Endometrial microvascular endothelial cells (primary cell): Measurements from ENCODE around the gene MRPL55. TPM values are rescaled to one million over a fixed set of nuclear protein-coding genes. Genes with fewer than 3 reads are reported as not detected.
"Not testable (repeated sequence)": the region's sequence is repeated elsewhere in the genome, so short reads cannot be mapped to it uniquely, and the experiment has no call there.

Experiments
- in situ Hi-C: cut with HindIII; loops from 2 replicates; pipeline ENCODE4 v1.10.0; 2017; ENCODE audit warnings: low sequenced_read_pairs, low pct_unique_long_range_greater_than_20kb; ENCODE audit errors: inconsistent ontology term
- total RNA-seq: library from RNA; depleted of rRNA; stranded (reverse); fragments of >200 nt; gene quantifications from one replicate; pipeline ENCODE4 v1.2.3, GENCODE V29; 2015; ENCODE audit errors: inconsistent ontology term

MRPL55 gene
- total RNA-seq, 1 donor from 2014 or later, result 89.8 TPM

DNA sequence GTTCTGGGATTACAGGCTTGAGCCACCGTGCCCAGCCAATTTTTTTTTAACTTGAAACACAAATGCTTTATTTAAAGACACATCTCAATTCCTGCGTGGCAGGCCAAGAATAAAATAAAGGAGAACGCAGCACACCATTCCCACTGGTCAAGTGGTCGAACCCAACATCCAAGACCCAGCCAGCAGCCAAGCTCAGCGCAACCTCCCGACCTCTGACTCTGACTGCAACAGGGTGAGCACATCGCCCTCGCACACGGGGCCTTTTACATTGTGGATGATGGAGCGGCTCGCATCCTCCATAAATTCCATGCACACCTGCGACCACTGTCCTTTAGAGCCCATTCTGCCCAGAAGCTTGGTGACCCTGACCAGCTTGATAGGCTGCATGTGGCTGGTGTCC, 25.5 kb upstream of the MRPL55 start:
- in situ Hi-C loops, result no loop called here

DNA sequence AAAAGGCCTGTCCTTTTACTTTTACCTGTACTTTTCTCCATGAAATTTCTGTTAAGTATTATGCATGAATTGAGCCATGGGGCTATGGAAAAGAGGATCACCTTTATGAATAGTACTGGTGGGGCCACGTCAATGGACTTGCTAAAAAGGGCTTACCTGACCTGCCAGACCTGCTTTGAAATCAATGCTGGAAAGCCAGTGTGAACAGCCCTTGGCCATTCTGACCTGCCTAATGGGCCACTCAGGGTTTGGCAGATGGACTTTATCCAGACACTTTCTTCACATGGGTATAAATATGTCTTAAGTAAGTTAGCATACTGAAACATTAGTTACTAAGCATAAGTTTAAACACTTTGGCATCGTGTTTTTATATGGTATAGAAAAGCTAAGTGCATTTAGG, 22.7 kb upstream of the MRPL55 start:
- in situ Hi-C loops, result no loop called here

DNA sequence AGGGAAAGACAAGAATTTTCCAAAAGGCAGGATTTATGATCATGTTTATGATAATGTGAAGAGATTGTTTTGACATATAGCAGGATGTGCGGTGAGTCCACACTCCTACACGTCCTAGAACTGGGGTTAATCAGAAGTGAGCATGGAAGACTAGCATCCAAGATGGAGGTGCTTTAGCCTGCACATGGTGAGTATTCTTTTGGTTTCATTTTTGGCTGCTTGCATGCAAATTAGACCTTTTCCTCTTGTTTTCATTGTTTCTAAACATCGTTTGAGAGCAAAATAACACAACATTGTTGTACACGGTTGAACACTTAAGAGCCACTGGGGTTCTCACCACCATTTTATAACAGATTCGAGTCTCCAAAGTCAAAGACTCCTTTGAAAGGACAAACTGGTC, 16.1 kb upstream of the MRPL55 start:
- in situ Hi-C loops, result no loop called here

DNA sequence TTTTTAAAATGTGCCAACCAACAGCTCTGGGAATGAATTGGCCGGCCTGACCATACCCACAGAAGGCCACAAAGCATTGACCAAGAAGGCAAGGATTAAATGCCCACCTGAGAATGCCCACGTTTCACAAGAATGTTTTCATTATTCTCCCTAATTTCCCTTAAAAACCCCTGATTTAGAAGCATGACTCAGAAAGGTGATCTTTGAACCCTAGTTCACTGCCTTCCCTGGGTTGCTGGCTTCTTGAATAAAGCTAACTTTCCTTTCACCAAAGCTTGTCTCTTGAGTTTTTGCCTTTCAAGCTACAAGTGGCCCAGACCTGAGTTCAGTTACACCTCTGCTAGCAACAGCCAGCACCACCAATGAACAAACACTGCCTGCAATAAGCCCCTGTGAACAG, 14.4 kb upstream of the MRPL55 start:
- in situ Hi-C loops, result no loop called here

DNA sequence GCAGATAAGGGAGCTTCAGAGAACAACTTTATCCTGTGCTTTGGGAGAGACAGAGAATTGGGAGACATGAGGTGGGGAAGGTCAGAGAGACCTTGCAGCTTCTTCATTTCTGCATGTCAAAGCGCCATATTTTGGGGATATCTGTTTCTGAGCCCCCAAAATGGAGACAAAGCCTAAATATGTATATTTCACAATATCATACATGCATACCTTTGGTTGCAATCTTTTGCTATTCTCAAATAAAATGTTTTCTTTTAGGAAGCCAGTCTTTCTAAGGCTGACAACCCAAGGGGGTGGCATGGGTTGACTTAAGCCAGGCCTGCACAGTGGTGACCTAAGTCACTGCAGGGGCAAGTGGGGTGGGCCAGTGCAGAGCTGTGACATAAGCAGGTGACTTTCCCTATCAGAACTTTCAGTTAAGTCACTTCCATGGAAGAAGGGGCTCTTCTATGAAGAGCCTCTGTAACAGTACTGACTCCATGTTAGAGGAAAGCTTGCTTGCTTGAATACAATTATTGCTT, 13.9 kb upstream of the MRPL55 start:
- in situ Hi-C loops, result no loop called here

DNA sequence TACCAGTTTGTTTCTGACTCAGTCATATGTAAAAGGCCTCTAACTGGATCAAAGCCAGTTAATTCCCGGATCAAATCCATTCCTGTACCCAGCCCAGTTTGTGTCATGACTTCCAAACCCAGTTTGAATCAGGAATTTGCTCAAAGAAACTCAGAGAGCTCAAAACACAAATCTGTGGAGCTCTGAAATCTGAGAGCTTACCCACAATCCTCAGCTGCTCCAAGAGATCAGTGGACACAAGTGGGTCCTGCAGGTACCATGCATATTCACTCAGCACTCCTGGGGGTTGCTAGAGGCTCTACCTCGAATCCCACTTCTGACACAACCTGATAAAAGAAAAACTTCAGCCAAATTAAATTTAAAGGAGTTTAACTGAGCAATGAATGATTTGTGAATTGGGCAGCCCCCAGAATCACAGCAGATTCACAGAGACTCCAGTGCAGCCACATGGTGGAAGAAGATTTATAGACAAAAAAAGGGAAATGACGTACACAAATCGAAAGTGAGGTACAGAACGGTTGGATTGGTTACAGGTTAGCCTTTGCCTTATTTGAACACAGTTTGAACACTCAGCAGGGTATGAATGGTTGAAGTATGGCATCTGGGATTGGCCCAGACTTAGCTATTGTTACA, 11.9 kb upstream of the MRPL55 start:
- in situ Hi-C loops, result no loop called here

DNA sequence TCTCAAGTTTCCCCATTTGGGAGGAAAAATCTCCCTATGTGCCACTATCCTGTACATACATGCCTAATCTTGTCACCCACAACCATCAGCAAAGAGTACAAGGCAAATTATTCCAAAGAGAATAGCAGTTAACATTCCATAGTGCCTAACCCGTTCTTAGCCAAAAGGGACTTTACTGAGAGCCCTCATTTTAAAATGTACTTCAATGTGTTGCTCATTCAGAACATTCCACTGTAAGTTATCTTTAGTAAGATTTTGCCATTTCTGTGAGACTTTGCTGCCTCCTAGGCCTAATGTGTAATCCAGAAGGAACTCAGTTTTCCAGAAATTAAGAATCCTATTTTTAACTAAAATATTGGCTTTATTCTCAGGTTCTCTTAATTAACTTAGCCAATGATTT, 11.3 kb upstream of the MRPL55 start:
- in situ Hi-C loops, result no loop called here

DNA sequence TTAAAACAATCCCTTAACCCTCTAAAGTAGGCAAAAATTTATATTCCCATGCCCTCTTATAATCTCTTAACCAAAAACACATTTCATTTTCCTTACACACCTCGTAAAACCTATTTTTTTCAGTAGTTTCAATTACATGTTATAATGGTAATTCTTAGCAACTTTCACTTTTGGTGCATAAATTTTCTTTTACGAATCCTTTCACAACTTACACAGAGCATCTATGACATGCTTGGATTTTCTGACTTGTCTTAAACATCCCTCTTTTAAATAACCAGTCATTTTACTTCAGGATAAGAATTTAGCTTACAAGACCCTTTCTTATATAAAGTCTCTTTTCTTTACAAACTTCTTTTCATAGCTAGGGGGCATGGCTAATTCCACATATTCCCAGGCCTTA, 8.9 kb upstream of the MRPL55 start:
- in situ Hi-C loops, result no loop called here

DNA sequence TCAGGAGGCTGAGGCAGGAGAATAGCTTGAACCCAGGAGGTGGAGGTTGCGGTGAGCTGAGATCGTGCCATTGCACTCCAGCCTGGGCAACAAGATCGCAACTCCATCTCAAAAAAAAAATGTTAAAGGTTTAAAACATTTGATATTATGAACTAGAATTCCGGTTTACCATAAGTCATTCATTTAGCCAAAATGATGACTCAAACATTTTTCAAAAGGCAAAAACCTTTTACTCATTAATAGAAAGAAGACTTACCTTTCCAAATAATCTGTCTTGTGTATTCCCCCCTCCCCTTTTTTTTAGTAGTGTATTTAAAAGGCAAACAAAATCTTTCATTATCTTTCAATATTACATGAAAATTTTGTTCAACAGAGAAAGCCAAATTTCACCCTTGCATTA, 8.2 kb upstream of the MRPL55 start:
- in situ Hi-C loops, result no loop called here

DNA sequence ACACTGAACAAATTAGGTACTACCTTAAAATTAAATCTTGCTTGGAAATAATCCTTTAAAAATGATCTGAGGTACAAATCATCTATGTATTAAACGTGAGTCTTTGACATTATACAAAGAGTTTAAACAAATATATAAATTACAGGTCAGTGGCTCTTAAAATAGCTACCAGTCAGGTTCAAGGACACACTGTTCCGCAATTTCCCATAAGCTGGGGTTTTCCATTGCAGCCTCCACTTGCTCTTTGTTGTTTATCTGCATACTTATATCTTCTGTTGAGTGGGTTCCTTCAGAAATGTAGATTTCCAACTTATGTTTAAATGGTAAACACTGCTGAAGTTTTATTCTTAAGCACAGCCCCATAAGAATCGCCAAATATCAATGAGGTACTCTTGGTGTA, 5.7 kb upstream of the MRPL55 start:
- in situ Hi-C loops, result no loop called here

DNA sequence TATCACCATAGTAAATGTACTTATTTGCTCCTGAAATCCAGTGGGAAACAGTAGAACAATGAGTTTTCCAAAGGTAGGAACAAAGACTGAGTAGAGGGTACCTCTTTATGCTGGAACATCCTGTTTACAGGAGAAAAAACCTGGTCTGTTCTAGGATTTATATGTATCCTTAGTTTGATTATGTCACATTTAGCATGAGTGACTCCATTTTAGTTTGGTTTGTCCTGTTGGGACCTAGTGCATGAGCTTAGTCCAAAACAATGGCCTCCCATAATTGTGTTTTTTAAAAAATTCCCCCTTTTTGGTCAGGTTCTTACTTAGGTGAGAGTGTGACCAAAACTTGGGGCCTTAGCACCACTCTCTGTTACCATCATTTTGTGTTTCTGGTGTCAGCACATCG, 3.5 kb upstream of the MRPL55 start:
- in situ Hi-C loops, result no loop called here

DNA sequence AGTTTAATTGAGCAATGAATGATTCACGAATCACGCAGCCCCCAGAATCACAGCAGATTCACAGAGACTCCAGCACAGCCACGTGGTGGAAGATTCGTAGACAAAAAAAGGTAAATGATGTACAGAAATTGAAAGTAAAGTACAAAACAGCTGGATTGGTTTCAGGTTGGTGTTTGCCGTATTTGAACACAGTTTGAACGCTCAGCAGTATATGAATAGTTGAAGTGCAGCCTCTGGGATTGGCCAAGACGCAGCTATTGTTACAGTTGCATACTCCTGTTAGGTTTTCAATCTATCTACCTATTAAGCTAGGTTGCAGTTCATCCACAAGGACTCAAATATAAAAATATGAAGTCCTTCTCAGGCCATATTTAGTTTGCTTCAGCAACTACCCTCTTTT, 3.1 kb upstream of the MRPL55 start:
- in situ Hi-C loops, result no loop called here

DNA sequence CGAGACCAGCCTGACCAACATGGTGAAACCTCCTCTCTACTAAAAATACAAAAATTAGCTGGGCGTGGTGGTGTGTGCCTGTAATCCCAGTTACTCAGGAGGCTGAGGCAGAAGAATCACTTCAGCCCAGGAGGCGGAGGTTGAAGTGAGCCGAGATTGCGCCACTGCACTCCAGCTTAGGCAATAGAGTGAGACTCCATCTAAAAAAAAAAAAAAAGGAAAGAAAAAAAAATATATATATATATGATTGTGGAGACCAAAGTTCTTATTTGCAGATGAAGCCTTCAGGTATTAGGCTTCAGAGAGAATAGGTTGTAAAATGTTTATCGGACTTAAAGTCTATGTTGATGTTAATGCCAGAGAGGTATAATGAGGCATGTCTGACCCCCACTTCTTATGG, 2.2 kb upstream of the MRPL55 start:
- in situ Hi-C loops, result not testable (repeated sequence)

DNA sequence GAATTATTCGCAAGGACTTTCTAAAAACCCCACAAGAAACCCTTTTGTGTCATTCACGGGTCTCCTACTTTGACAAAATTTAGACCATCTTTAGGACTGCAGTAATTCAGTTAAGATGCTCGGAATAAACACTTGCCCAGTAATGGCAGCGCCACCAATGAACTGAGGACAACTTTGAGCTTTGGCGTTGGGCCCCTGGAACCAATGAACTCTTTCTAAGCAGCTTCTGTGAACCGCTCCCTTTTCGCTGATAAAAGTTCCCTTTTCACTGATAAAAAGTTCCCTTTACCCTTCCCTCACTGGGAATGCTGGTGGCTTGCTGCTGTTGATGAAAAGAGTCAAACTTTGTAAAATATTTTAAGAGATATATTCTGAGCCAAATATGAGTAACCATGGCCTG, 1.5 kb upstream of the MRPL55 start:
- in situ Hi-C loops, result no loop called here

DNA sequence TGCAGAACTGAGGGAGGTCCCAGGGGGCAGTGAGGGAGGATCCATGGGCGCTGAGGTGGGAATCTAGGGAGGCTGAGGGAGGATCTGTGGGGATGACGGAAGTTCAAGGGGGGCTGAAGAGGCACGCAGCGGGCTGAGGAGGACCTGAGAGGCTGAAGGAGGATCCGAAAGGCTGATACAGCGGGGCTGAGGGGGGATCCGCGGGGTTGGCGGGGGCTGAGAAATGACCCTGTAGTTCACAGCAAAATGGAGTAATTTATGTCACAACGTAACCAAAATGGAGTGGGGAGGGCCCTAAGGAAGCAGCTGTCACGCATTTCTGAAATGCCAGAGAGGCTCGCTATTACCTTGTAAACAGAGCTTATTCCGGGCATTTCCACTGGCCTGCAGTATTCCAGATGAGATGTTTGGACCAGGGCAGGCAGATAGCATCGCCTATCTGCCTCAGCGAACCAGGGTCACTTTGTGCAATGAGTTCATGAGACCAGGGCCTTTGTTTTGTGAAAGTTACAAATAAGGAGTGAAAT, 926 bp upstream of the MRPL55 start:
- in situ Hi-C loops, result no loop called here

DNA sequence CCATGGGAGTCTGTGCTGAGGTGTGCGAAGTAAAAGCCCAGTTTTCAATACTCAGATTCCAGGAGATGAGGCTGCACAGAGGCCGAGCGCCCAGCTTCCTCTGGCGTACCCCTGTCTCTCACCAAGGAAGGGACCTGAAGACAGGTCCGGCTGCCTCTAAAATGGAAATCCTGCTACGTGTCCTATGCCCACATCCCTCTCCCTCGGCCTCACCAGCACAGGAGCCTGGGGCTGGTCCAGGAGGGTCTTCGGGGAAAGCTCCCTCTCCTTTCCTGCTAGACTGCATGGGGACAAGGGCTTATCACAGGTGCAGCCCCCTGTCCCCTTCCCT, 392 bp downstream of the MRPL55 start:
- in situ Hi-C loops, result no loop called here

DNA sequence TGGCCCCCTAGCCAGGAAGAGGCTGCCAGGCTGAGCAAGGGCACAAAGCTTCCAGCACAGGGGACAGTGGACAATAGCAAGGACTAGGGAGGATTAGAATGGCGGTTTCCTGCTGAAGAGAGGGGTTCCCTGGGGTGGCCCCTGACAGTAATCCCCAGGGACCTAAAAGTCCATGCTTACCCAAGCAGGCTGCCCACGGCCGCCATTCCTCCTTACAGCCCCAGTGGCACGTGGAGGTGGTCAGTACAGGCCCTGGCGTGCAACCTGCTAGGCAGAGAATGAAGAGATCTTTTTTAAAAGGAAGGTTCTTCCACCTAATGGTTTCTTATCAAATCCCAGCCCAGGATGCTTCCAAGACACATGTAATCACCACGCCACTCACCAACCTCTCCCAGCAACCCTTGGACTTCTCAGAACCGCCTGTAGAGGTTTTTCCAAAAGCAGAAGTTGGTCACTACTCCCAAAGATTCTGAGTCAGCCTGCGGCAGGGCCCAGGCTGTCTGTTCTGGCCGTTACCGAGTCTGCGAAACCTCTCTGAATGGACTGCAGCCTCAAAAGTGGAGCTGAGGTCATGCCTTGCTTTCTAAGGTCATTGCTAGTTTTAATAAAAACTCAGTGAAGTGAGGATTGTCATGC, 926 bp downstream of the MRPL55 start:
- in situ Hi-C loops, result no loop called here

DNA sequence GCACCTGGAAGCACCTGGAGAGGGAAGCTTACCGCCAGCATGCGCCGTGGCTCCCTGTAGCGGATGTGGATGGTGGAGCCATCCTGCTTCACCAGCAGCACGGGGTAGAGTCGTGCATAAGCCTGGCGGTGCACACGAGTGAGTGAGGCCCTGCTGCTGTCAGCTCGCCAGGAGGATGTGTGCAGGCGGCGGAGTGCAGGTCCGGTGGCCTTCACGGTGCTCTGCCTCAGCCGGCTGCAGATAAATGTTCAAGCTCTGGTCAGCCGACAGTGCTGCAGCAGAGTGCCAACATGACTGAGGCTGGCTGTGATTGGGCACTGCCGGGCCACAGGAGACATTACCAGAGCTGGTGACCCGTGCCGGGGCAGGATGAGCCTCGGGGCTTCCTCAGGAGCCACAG, 1.5 kb downstream of the MRPL55 start:
- in situ Hi-C loops, result no loop called here

DNA sequence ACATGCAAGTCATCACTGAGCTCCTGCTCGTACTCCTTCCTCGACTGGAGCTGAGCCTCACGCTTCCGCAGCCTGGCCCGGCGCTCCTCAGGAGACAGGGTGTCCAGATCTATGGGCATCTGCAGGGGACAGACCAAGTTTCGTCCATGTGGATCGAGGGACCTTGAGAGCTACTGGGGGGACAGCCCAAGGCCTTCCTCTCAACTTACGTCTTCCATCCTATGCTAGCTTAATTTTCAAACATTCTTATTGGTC, 2.4 kb downstream of the MRPL55 start:
- in situ Hi-C loops, result no loop called here

DNA sequence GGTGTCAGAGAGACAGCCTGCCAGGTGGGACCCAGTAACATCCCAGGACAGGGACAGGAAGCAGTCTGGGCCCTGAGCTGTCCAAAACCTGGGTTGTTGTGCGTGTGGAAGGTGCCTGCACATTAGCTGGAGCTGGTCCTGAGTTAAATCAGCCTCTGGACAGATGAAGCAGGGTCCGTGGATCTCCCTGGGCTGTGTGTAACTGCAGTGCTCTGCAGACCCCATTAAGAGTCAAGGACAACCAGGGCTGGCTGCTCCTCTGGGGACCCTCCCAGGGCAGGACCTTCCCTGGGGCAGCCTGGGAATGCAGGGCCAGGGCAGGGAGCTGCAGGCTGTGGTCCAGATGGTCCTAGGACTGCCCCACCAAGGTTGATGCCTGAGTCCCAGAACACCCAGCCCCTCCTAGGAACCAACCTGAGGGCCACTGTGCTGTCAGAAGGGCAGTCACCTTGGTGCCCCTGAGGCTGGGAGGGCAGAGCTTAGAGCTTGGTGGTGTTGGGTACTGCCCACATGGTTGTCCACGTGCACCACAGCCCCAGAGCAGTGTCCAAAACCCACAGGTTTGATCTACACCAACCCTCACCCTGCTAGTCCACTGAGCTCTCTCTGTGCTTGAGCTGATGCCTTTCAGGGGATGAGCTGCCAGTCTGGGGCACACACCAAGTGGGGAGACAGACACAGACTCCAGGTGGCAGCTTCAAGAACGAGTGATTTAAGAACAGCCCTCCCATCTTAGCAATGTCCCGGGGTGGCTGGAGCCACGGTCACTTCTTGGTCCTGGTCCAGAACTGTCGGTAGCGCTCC, 2.9 kb downstream of the MRPL55 start:
- in situ Hi-C loops, result no loop called here
